GM12873 (cell line): ENCODE data around the gene EPYC.

Experiments
- TF ChIP-seq, protein P1 (sequence below): IDR thresholded peaks from 2 replicates; pipeline ENCODE4 v1.5.1; 2012; ENCODE audit warnings: low read depth, mild to moderate bottlenecking, moderate library complexity, low read length, control low read depth; ENCODE audit not compliant: insufficient read depth; ENCODE audit errors: missing control alignments

Gene EPYC

DNA sequence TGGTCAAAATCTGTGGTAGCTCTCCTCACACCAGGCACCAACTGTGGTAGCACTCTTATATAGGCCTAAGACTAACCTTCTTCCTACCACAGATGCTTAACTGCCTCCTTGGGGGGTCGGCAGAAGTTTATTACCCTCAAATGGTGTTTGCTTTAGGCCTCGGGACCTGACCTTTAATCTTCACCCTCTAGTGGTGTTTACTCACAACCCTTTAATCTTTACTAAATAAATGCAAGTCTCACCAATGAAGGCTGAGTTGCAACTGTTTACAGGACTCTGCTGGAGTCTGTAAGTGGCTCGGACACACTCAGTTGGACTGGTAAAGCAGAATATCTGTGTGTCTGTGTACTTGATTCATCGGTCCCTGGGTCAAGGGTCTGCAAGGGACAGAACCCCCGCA, 79.2 kb downstream of the EPYC start:
- TF ChIP-seq, protein P1, sequence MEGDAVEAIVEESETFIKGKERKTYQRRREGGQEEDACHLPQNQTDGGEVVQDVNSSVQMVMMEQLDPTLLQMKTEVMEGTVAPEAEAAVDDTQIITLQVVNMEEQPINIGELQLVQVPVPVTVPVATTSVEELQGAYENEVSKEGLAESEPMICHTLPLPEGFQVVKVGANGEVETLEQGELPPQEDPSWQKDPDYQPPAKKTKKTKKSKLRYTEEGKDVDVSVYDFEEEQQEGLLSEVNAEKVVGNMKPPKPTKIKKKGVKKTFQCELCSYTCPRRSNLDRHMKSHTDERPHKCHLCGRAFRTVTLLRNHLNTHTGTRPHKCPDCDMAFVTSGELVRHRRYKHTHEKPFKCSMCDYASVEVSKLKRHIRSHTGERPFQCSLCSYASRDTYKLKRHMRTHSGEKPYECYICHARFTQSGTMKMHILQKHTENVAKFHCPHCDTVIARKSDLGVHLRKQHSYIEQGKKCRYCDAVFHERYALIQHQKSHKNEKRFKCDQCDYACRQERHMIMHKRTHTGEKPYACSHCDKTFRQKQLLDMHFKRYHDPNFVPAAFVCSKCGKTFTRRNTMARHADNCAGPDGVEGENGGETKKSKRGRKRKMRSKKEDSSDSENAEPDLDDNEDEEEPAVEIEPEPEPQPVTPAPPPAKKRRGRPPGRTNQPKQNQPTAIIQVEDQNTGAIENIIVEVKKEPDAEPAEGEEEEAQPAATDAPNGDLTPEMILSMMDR: no peak

DNA sequence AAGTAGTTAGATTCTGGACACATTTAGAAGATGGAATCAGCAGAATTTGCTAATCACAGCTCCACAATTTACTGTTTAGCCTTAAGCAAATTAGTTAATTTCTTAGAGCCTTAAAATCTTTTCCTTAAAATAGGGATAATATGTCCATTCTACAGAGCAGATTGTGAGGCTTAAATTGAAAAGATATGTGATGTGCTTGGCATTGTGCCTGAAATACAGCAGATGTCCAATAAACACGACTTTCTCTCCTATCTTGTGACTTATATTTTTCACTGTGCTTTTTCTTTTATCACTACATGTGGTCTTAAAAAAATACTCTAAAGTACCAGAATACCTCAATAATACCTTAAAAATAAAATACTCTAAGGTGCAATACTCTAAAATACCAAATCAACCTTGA, 80.4 kb downstream of the EPYC start:
- TF ChIP-seq, protein P1: no peak

DNA sequence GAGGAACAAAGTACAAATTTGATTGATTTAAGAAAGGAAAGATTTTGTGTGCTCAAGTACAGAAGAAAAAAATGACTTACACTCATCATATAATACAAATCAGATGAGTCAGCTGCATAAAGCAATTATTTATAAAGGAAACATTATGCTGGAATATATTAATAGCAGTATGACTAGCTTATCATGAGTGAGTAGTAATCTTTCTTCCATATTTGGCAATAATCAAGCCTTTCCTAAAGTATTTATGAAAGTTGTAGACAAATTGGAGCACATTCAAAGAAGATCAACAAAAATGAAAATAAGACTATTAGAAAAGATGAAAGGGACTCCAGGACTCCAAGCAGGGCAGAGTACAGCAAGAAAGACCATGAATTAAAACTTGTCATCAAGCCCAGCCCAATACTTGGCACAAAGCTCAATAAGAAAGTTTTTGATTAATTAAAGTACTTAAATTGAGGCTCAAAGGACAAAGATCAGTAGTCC, 82.6 kb downstream of the EPYC start:
- TF ChIP-seq, protein P1: no peak

DNA sequence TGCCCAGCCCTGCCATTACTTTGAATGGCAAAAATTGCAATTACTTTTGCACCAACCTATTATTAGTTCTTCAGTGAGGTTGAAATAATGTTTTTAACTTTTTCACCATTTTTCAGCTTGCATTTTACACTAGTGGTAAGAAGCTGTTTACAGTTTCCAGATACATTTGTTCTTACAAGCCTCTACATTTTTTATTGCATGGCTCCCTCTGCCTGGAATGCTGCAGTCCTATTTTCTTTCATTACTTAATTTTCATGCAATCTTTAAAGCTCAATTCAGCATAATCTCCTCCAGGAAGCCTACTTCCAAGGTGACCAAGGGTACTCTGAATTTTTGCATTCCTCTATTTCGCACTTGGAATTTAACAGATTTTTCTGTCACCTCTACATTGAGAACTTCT, 83.2 kb downstream of the EPYC start:
- TF ChIP-seq, protein P1: no peak

DNA sequence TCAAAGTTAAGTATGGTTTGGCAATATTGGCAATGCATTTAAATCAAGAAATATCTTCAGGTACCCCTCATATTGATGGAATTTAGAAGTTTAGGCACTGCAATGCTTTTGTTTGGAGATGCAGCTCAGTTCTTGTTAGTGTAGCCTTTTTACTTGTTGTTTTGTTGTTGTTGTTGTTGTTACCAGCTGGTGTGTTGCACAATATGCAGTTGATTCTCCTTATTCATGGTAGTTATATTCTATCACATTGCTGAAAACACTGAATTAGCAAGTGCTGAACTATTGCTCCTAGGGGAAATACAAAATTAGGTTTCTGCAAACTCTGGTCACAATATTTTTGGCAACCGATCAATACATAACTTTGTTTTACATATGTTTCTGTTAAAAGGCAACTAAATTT, 84.5 kb downstream of the EPYC start:
- TF ChIP-seq, protein P1: no peak

DNA sequence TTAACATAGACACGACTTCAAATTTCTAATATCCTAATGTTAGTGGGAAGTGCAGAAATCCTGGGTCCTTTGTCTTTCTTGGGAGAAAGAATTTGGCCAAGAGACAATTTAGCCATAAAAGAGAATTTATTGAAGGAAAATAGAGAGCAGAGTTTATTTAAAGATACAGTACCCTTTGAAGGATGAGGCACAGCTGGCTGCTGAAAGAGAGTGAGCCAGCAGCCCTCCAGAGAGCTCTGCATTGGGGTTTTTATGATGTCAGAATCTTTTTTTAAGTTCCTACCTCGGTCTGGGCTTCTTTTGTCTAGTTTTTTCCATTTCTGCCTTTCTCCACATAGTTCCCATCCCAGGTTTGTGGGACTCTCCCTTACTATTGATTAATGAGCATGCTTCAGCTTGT, 87.3 kb downstream of the EPYC start:
- TF ChIP-seq, protein P1: no peak

DNA sequence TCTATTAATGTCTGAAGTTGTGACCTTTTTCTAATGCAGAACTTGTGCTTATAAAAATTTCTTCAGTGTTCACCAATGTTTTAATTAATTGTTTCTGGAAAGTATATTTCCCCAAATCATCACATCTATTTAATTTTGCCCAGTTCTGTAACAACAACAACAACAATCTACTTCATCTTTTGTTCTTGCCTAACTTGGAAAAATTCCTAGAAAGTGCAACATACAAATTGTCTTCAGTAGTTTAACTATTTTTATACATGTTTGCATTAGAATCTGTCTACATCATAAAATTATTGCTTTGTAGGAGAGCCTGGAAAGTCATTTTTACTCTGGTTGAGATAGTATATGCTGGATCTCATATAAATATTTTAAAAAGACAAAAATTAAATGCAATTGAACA, 88.3 kb downstream of the EPYC start:
- TF ChIP-seq, protein P1: no peak

DNA sequence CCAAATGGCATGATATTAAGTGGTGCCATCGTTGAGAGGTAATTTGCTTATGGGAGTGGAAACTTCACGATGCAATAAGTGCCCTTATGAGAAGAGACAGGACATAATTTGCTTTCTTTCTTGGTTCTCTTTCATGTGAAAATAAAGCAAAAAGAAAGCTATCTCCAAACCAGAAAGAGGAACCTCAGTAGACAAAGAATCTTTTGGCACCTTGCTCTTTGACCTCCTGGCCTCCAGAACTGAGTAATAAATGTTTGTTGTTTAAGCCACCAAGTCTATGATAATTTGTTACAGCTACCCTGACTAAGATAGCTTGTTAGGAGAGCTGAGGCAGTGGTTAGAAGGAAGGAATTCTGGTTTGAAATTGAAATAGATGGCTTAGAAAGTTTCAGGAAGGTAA, 89.4 kb downstream of the EPYC start:
- TF ChIP-seq, protein P1: no peak
